Measurements from ENCODE around the gene ITPRIPL1.

The ITPRIPL1 gene

DNA sequence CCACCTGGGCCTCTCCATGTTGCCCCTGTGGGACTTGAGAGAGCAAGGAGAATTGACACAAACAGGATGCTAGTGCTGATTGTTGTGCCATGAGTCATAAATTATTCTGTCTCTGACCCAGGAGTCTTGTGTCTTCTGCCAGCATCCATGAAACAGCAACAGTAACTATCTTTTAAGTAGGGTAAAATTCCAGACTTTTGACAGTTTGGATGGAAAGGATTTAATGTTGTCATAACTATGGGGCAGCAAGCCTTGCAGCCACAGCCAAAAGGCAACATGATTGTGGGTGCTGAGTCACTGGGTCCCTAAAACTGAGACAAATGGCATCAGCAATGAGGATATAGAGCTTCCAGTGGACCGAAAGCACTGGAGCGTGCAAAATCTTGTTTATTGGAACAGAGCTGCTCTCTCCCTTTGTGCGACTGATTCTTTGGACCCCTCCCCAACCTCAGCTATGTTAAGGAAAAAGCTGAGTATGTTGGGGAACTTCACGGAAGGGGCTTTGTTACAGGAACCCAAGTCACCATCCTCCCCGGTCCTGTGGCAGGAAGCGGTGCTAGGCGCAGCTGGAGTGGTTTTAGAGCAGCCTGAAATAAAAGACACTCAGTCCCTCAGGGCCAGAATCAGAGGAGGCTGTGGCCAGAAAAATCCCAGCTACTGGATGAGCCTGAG is 9.6 kb upstream of the ITPRIPL1 start:
- TF ChIP-seq POLR2A (IDR thresholded peaks at IDR 0.05; ENCODE audit: low read depth, low read length) = no peak
- DNase-seq (ENCODE audit: insufficient read length, low spot score) = no peak
- FAIRE-seq = no peak

DNA sequence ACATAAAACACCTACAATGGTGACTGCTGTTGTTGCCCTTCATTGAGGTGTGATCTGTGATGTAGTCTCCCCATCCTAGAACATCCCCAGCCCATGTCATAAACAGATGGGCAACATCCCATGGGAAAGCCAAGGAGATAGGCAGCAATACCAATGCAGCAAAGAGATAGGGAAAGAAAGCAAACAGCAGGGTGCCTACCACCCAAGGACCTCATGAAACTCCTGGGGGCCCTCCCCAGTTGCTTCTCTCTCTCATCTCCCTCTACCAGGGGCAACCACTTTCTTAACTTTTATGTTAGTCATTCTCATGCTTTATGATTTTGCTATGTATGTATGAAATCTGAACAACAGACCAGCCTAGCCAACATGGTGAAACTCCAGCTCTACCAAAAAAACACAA is 8.1 kb upstream of the ITPRIPL1 start:
- DNase-seq (ENCODE audit: insufficient read length, low spot score) = no peak
- FAIRE-seq = no peak
- TF ChIP-seq POLR2A (IDR thresholded peaks at IDR 0.05; ENCODE audit: low read depth, low read length) = no peak

DNA sequence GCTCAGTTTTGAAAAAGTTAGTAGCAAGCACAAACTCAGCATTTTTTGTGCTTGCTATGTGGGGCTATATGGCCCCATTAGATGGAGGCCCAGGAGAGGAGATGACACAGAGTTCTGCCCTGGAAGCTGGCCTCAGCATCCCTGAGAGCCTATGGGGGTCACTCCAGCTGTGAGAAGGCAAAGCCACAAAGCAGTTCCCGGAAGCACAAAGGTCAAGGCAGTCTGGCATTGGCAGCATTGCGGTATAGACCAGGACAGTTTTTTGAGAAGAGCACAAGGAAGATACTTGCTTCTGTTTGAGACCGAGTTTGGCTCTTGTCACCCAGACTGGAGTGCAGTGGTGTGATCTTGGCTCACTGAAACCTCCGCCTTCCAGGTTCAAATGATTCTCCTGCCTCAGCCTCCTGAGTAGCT is 7.5 kb upstream of the ITPRIPL1 start:
- DNase-seq (ENCODE audit: insufficient read length, low spot score) = no peak
- no peak for FAIRE-seq
- TF ChIP-seq POLR2A (IDR thresholded peaks at IDR 0.05; ENCODE audit: low read depth, low read length) = no peak

DNA sequence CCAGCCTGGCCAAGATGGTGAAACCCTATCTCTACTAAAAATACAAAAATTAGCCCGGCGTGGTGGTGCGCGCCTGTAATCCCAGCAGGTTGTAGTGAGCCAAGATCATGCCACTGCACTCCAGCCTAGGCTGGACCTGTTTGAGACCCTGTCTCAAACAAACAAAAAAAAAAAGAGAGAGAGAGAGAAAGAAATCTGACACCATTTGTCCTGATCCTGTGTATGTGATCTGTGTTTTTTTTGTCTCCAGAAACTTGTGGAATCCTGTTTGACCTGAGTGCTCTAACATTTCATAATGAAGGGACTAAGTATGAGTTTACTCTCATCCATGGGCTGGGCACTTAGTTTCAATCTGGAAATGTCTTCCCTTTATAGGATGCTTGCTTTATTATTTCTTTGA is 6.4 kb upstream of the ITPRIPL1 start:
- DNase-seq (ENCODE audit: insufficient read length, low spot score) = no peak
- no peak for FAIRE-seq
- no peak for TF ChIP-seq POLR2A (IDR thresholded peaks at IDR 0.05; ENCODE audit: low read depth, low read length)

DNA sequence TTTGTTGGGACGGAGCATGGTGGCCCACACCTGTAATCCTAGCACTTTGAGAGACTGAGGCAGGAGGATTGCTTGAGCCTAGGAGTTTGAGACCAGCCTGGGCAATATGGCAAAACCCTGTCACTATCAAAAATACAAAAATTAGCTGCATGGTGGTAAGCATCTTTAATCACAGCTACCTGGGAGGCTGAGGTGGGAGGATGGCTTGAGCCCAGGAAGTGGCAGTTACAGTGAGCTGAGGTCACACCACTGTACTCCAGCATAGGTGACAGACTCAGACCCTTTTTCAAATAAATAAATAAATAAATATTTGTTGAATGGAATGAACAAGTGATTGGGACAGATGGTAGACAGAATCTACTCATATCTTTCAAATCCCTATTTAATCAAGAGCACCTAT is 5.7 kb upstream of the ITPRIPL1 start:
- FAIRE-seq = no peak
- no peak for DNase-seq (ENCODE audit: insufficient read length, low spot score)

DNA sequence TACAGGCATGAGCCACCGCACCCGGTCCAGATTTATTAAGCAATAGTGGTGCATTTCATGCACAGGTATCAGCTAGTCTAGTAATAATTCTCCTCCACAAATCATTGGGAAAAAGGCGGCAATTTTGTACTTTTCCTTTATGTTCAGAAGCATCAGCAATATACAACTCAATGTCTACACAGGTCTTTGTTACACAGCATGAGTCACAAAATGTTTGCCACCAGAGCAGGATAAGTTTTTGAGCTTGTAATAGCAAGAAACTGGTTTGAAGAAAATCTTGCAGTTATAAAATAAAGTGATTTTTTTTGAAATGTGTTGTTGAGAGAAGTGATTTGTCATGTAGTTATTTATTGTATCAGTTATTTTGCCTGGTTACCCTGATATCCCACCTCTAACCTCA is 4.8 kb upstream of the ITPRIPL1 start:
- TF ChIP-seq POLR2A (IDR thresholded peaks at IDR 0.05; ENCODE audit: low read depth, low read length) = no peak
- DNase-seq (ENCODE audit: insufficient read length, low spot score) (no peak), FAIRE-seq (no peak)

More for the DNA sequence above, 5.7 kb upstream of the ITPRIPL1 start:
- no peak for TF ChIP-seq POLR2A (IDR thresholded peaks at IDR 0.05; ENCODE audit: low read depth, low read length)

DNA sequence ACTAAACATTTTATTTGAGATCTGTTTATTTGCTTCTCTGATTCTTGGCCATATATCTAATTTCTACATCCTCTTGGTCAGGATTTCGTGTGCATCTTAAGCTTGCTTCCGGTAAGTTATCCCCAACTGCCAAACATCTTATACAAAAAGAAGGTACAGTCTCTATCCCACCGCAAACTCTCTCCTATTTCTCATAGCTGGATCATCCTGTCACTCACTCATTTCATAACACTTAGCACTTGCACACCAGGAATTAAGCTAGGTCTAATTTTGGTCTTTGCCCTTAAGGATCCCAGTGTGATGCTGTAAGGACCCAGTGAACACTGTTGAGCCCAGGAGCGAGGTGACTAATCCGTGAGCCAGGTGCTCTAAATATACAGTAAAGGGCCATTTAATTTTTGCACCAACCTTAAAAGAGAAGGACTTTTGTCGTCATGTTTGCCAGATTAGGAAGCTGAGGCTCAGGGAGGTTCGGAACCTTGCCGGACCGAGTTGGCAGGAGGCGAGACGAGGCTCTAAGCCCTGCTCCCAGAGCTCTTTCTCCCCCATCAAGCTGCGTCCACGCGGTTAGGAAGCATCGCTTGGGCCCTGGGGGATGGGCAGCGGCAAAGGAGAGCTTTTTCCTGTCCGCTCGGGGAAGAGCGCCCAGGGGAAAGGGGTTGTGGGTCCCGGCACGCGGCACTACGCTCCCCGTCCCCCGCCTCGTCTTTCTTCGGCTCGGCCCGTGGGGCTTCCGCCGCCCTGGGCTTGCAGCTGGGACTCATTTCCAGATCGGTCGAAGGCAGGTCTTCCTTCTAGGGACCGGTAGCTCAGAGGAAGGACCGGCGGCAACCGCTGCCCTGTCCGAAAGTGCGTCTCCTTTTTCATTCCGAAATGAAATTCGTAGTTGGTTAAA is 4.1 kb upstream of the ITPRIPL1 start:
- FAIRE-seq = no peak
- TF ChIP-seq POLR2A (IDR thresholded peaks at IDR 0.05; ENCODE audit: low read depth, low read length) = no peak
- no peak for DNase-seq (ENCODE audit: insufficient read length, low spot score)

DNA sequence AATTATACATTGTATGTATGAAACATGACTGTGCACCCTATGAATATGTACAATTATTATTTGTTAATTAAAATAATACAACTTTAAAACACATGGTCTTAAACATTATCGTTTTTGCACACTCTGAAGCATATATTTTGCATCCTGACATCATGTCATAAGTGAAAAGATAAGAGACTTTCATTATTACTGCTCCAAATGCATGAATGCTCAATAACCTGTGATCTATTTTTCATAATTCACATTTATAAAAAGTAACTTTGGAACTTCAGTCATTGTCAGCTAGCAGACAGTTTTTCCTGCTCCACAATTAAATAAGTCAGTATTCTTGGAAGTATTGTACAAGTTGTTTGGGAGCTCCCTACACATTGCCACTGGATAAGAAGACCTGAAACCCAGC is 1.3 kb upstream of the ITPRIPL1 start:
- DNase-seq (ENCODE audit: insufficient read length, low spot score) (no peak), FAIRE-seq (no peak)
- TF ChIP-seq POLR2A (IDR thresholded peaks at IDR 0.05; ENCODE audit: low read depth, low read length) = no peak

DNA sequence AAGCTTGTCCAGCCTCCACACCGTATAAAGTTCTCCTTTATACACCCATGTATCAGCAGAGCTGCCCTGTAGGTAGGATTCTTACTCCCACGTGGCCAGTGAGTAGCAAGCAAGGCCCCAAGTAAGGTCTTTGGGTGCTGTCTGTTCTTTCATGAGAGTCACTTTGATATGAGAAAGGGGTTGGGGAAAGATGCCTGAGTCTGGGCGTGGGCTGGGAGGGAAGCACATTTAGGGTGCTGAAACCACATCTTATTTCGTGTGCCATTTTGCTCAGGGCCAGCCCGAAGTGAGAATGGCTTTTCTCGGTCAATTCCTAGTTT is 436 bp upstream of the ITPRIPL1 start:
- no peak for TF ChIP-seq POLR2A (IDR thresholded peaks at IDR 0.05; ENCODE audit: low read depth, low read length)
- no peak for FAIRE-seq

DNA sequence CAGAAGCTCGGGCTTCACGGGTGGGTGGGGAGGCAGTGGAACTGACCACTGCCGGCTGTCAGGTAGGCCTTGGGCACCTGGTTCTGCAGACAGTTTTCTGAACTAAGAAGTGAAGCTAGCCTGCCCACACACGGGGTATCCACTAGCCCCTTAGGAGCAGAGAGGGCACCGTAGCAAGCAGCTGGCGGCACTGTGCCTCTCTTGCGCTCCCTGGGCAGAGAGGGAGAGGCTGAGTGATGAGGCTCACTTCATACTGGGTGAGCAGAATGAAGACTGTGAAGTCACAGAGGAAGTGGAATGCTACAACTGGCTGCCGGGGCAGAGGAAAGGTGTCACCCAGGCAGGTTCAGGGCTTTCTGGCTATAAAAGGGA is 753 bp downstream of the ITPRIPL1 start:
- TF ChIP-seq POLR2A (IDR thresholded peaks at IDR 0.05; ENCODE audit: low read depth, low read length) = no peak
- FAIRE-seq (no peak), DNase-seq (ENCODE audit: insufficient read length, low spot score) (no peak)

More for the DNA sequence above, 436 bp upstream of the ITPRIPL1 start:
- DNase-seq (ENCODE audit: insufficient read length, low spot score) = no peak

DNA sequence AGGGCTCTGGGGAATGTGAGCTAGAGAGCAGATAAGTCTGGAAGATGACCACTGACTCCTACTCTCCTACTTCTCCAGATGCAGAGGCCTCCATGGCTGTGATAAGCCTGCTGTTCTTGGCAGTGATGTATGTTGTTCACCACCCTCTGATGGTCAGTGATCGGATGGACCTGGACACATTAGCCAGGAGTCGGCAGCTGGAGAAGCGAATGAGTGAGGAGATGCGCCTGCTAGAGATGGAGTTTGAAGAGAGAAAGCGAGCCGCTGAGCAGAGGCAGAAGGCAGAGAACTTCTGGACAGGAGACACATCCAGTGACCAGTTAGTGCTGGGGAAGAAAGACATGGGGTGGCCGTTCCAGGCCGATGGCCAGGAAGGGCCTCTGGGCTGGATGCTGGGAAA is 1.4 kb downstream of the ITPRIPL1 start:
- no peak for FAIRE-seq
- TF ChIP-seq POLR2A (IDR thresholded peaks at IDR 0.05; ENCODE audit: low read depth, low read length) = no peak
- no peak for DNase-seq (ENCODE audit: insufficient read length, low spot score)

DNA sequence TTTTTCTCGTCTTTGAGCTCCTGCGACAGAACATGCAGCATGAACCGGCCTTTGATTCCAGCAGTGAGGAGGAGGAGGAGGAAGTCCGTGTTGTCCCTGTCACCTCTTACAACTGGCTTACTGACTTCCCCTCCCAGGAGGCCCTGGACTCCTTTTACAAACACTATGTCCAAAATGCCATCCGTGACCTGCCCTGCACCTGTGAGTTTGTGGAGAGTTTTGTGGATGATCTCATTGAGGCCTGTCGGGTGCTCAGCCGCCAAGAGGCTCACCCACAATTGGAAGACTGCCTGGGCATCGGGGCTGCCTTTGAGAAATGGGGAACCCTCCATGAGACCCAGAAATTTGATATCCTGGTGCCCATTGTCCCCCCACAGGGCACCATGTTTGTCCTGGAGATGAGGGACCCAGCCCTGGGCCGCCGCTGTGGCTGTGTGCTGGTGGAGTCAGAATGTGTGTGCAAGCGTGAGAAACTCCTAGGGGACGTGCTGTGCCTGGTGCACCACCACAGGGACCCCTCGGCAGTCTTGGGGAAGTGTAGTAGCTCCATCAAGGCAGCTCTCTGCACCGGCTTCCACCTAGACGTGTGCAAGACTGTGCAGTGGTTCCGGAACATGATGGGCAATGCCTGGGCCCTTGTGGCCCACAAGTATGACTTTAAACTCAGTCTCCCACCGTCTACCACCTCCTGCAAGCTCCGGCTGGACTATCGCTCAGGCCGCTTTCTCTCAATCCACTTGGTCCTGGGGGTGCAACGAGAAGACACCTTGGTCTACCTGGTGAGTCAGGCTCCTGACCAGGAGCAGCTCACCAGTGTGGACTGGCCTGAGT is 2.1 kb downstream of the ITPRIPL1 start:
- DNase-seq (ENCODE audit: insufficient read length, low spot score) (no peak), FAIRE-seq (no peak)
- no peak for TF ChIP-seq POLR2A (IDR thresholded peaks at IDR 0.05; ENCODE audit: low read depth, low read length)

DNA sequence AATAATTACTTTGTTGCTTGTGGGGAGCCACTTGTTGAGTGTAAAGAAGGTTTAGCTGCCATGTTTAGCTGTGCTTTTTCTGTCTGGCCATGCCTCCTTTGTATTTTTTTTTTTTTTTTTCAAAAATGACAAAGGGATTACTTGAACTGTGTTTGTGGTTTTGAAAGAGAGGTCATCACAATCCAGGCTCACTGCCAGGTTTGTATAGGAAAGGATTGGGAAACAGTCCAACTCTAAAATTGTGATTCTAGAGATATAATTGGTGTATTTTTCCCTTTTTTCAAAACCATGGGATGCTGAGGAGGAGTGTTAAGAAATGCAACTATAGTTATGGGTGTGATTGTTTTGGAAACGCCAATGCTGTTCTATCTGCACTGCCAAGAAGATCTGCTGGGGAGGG is 4.3 kb downstream of the ITPRIPL1 start:
- no peak for TF ChIP-seq POLR2A (IDR thresholded peaks at IDR 0.05; ENCODE audit: low read depth, low read length)
- DNase-seq (ENCODE audit: insufficient read length, low spot score) (peak; percentile 58), FAIRE-seq (peak; percentile 27)

DNA sequence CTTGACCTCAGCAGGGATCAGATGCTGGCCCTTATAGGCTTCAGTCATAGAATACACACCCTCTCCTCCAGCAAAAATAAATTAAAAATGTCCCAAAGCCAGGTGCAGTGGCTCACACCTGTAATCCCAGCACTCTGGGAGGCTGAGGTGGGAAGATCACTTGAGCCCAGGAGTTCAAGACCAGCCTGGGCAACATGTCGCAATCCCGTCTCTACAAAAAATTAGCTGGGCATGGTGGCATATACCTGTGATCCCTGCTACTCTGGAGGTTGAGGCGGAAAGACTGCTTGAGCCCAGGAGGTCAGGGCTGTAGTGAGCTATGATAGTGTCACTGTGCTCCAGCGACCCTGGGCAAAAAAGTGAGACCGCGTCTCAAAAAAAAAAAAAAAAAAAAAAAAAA is 4.8 kb downstream of the ITPRIPL1 start:
- FAIRE-seq = no peak
- DNase-seq (ENCODE audit: insufficient read length, low spot score) = no peak
- no peak for TF ChIP-seq POLR2A (IDR thresholded peaks at IDR 0.05; ENCODE audit: low read depth, low read length)

Data from H54 (cell line).